Liver (tissue), 3 donors: ENCODE results near the gene FCGR2B.
"Not testable (repeated sequence)": the region's sequence is repeated elsewhere in the genome, so short reads cannot be mapped to it uniquely, and the experiment has no call there.

Experiments
- CTCF ChIP-seq: fragments of 150-350 bp; IDR thresholded peaks from 2 replicates; pipeline ENCODE4 v1.5.1; 2017; ENCODE audit warnings: improper control_type of control experiment, low read depth, low read length; ENCODE audit not compliant: missing input control
- MAX ChIP-seq: IDR thresholded peaks from 2 replicates; pipeline ENCODE4 v1.6.1; 2016; ENCODE audit warnings: antibody characterized with exemption
- REST ChIP-seq: IDR thresholded peaks from 2 replicates; pipeline ENCODE4 v1.6.1; 2016; ENCODE audit warnings: antibody characterized with exemption, mild to moderate bottlenecking
- TAF1 ChIP-seq: conservative IDR thresholded peaks from 2 replicates; pipeline ENCODE4 v1.6.1; 2016; ENCODE audit warnings: antibody characterized with exemption, mild to moderate bottlenecking
- YY1 ChIP-seq: IDR thresholded peaks from 2 replicates; pipeline ENCODE4 v1.6.1; 2016; ENCODE audit warnings: antibody characterized with exemption, mild to moderate bottlenecking
- donor health status: healthy.
- donor health status: healthy.

DNA sequence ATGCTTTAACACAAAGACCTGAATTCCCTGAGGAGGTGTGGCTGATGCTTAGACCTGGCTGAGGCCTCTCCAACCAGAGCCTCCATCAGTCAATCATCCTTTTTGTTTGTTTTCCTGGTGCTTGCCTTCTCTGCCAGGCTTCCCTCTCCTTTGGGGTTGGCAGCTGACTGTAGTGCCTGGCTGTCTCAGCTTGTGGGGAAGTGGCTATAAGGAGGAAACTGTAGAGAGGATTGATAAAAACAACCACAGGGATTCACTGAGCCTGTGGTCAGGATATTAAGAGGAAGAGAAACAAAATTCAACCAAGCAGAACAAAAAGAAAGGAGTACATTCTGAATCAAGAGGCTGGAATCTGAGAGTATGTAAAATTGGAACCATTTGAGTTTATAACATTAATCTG is 4.4 kb upstream of the FCGR2B start:
- not testable (repeated sequence) for TF ChIP-seq REST, CTCF, MAX, TAF1, YY1
